CD4-positive, alpha-beta T cell treated with Interleukin-17A for 4 hours (primary cell): ENCODE results near the gene PLEKHA4.
A peak's percentile ranks its signal among the peaks of the same experiment; 100 is the strongest.
"Not testable (repeated sequence)": the region's sequence is repeated elsewhere in the genome, so short reads cannot be mapped to it uniquely, and the experiment has no call there.

ENCODE experiments used
- DNase-seq: peaks from one replicate; pipeline ENCODE4 v3.0.0-alpha.2; 2020; ENCODE audit warnings: mixed read lengths

The PLEKHA4 gene

DNA sequence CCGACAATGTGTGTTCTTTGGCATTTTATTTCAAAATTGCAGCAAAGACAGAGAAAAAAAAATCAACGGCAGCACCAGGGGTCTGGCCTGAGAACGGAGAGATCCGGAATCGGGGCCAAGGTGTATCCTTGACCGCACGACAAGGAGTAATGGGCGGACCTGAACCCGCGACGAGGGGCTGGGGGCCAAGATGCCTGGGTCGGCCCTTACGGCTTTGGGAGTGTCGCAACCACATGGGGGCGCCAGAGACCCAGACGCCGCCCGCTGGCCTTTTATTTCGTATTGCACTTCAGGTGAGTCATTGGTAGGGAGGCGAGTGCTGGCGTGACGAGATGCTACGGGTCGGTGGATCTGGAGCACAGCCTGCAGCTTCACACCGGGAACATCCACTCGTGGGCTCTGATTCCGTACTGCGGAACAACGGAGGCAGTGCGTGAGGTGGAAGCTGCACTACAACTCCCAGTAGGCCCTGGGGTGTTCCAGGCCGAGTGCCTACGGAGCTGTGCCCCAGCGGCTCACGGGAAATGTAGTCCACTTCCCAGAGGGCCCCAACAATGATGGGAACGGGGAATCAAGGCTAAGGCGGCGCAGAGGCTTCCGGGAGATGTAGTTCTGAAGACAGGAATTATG lies 73.2 kb downstream of the PLEKHA4 start:
- DNase-seq = peak; percentile 88

DNA sequence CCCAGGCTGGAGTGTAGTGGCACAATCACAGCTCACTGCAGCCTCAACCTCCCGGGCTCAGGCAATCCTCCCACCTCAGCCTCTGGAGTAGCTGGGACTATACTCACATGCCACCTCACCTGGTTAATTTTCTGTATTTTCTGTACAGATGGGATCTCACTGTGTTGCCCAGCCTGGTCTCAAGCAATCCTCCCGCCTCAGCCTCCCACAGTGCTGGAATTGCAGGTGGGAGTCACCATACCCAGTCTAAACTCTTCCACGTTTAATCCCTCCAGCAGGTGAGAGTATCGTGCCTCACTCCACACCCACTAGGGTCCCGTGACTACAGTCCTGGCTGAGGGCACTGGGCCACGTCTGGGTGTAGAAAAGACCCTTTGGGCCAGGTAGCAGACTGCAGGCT lies 74.1 kb downstream of the PLEKHA4 start:
- no peak for DNase-seq

DNA sequence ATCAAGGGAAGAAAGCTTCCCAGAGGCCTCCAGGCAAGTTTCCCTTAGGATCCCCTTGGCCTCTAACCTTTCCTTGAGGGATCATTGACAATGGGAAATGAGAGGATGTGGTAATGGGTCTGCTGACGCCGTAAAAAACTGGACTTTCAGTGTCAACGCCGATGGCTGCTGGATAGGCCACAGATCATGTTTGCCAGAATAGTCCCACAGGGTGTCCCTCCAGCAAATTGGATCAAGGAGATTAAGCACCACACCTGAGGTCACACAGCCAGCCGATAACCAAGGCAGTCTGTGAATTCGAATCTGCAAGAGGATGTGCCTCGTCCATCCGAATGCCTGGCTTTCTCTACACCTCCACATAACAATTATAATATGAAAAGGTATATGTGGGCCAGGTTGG lies 75.1 kb downstream of the PLEKHA4 start:
- no peak for DNase-seq

DNA sequence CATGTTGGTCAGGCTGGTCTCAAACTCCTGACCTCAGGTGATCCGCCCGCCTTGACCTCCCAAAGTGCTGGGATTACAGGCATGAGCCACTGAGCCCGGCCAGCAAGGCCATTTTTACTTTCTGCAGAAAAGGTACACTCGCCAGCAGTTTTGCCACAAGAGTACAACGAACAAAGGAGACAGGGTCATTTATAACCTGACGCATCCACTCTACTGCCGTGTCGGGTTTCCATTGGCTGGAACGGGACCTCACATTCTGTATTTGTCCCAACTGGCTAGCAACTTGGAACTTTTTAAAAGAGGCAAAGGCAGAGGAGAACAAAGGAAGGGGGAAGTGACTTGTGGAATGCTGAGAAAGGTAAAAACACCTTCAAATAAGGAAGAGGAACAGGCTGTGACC lies 81.1 kb downstream of the PLEKHA4 start:
- DNase-seq = not testable (repeated sequence)
